Hippocampal formation (tissue), 2 donors: ENCODE results near the gene PLEKHA7.
"Not testable (repeated sequence)": the region's sequence is repeated elsewhere in the genome, so short reads cannot be mapped to it uniquely, and the experiment has no call there.

ENCODE experiments used
- DNase-seq, 2 donors: peaks; one replicate each; lab custom pipeline; 2025; lab: John Stamatoyannopoulos, UW

The PLEKHA7 gene

DNA sequence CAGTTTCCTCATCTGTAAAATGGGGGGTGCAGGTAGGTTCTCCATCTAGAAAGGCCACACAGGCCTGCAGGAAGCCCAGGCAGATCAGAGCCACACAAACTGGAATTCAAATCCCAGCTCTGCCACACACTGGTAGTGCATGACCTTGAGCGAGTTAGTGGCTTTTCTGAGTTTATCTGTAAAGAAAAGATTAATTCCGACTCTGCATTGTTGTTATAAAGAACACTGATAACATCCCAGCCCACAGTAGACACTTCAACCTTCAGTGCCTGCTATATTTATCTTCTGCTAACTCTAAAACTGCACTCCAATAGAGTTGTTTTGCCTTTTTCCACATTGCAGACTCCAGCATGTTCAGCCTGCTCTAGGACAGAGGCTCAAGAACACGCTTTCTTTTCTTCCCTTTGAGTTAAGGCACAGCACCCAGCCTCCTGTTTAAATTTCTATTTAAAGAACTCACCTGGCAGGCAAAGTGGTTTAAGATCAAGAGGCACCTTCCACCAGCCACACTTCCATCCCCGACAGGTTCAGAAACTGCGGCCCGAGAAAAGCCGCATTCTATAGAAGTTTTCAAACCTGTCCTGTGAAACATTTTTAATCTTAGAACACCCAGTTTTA, 133.9 kb downstream of the PLEKHA7 start:
- DNase-seq = no peak

GRCh38 chr11:16879690-16880089, 134.5 kb downstream of the PLEKHA7 start:
- DNase-seq = no peak

- DNase-seq = no peak
Measured at GRCh38 chr11:16876837-16877236, 137.4 kb downstream of the PLEKHA7 start.

DNA sequence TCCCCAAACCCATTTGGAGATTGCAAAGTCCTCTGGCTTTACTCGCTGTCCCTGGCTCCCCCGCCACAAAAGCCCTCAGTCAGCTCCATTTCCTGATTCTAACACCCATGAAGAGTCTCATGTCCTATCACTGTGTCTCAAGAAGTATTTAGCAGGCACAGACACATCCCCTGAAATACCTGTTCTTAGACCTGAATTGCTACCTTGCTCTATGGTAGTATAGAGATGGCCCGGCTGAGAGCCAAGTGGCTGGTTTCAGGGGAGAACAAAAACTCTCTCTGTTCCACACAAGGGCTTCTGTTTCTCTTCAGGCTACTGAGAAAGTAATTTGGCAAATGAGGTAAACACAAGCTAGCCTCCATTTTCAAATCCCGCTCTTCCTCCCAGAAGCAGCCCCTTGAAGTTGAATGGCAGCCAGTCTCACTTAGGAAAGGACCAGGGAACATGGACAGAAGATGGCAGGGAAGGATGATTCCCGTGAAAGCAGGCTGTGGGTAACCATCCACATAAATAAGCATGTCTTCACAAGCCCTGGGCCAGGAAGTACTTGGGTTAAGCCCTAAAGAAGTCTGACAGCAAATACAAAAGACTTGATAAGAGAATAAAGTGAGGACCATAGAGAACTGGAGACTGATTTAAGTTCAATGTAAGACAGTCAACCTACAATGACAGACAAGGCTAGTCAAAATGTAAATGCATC, 138.0 kb downstream of the PLEKHA7 start:
- DNase-seq = no peak

DNA sequence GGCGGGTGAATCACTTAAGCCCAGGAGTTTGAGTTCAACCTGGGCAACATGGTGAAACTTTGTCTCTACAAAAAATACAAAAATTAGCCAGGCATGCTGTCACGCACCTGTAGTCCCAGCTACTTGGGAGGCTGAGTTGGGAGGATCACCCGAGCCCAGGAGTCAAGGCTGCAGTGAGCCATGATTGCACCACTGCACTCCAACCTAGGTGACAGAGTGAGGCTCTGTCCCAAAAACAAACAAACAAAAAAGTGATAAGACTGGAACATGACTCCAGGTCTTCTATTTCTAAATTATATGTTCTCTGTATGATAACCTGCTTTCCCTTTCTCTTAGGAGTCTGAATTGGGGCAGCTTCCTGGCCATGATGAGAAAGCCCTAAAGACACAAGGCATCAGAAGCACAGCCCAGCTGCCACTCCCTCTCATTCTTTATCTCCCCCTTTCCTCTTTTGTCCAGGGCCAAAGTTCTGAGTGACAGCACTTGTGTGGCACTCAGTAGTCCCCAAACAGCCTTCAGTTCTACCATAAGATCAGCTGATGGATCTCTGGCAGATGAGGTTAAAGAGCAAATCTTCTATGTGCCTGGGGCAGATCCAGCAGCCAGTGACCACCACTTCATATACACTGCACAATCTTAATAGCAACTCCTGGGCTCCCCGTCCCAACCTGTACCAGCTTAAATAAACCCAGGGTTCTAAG, 139.8 kb downstream of the PLEKHA7 start:
- DNase-seq = no peak

- DNase-seq = no peak
Measured at GRCh38 chr11:16873289-16873688, 140.9 kb downstream of the PLEKHA7 start.

DNA sequence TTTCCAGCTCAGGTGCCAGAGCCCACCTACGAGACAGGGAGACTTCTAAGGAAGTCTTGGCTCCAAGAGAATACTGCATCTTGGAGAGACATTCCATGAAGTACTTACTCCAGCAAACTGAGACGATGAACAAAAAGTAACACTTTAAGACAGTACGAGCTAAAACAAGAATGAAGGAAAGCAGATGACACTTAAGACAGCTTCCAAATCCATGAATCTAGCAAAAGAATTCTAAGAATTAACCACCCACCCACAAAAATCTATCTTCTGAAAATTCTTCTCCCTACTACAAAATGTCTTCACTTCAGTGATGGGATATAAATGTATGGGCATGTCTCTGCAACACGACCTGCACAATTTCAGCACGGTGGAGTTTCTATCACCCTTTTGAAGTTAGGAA, 142.8 kb downstream of the PLEKHA7 start:
- peak in 1 of 2 donors; percentile 17 for DNase-seq

DNA sequence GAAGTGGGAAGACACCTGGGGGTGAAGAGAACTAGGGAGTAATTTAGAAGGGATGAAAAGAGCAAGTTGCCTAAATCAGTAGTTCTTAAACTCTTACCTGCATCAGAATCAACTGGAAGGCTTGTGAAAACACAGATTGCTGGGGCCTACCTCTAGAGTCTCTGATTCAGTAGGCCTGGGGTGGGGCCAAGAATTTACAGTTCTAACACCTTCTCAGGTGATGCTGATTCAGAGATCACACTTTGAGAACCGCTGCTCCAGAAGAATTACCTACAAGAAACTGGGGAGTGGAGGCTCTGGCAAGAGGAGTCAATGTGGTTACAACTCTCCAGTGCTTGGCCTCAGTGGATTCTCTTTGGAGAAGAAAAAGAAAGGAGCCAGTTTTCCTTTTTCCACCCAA, 147.1 kb downstream of the PLEKHA7 start:
- DNase-seq = no peak

DNA sequence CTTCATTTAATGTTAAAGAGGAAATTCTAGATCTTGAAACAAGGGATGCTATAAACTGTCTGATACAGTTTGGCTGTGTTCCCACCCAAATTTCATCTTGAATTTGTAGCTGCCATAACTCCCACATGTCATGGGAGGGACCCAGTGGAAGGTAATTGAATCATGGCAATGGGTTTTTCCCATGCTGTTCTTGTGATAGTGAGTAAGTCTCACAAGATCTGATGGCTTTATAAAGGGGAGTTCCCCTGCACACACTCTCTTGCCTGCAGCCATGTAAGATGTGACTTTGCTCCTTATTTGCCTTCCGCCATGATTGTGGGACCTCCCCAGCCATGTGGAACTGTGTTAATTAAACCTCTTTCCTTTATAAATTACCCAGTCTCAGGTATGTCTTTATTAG, 149.8 kb downstream of the PLEKHA7 start:
- not testable (repeated sequence) for DNase-seq

DNA sequence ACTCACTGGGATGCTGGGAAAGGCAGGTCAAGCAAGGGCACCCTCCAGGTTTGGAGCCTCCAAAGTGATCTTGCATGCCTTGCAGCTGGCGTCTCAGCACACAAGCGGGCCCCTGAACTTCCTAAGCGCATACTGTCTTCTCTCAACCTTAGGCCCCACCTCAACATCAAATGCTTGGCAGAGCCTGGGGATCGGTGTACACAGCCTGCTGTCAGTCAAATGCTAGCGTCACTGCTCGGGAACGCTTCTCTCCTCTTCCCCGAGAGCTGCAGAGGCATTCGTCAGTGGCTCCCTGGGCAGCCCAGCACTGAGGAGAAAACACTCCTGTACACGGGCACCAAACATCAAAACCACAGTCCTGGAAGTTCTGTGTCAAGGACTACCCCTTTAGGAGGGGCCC, 150.8 kb downstream of the PLEKHA7 start:
- no peak for DNase-seq

DNA sequence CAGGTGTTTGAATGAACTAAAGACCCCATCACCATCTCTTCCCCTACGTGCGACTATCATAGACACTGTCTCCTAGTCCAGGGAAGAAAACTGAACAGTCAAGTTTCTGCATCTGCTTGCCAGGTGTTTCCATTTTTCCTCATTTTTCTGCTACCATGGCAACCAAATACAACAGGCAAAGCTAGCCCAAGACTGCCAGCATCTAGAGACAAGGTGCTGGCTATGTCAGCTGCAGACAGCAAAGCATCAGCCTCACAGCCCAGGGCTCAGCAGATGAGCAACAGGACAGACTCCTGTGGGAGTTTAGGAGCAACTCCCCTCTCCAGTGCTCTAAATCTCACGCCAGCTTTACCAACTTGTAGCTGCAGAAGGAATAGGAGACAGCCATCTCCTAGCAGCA, 151.5 kb downstream of the PLEKHA7 start:
- DNase-seq = no peak

DNA sequence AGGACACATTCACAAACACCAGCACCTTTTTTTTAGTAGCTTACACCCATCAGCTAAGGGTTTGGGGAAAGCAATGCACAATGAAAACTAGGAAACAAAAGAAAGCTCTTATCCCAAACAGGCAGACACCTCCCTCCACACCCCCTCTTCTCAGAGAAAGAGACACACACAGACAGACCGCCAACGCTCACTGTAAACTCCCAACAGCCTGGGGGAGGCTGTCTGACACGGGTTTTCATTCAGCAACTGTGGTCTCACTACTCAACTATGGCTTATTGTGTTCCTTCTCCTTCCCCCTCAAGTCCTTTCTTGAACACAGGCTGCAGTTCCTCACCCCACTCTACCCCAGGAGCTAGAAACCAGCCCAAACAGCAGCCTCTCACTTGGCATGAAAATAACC, 152.4 kb downstream of the PLEKHA7 start:
- no peak for DNase-seq

DNA sequence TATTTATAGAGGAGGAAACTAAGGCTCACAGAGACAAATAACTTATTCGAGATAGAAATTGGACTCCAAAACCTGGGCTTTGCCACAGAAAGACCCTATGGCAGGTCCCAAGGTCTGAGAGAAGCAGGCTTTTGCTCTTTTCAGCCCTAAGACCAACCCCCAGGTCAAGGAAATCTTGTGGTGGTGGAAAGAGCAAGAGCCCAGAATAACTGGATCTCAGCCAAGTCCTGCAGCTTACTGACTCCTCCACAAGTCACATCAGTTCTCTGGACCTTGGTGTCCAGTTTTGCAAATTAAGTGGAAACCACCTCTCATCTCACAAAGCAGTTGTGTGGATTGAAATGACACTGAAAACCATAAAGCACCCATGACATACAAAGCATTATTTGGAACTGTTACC, 153.6 kb downstream of the PLEKHA7 start:
- DNase-seq = no peak

GRCh38 chr11:16859651-16860050, 154.6 kb downstream of the PLEKHA7 start:
- no peak for DNase-seq

- DNase-seq = no peak
Measured at GRCh38 chr11:16857186-16857585, 157.0 kb downstream of the PLEKHA7 start.

- no peak for DNase-seq
Measured at GRCh38 chr11:16856022-16856471, 158.2 kb downstream of the PLEKHA7 start.

DNA sequence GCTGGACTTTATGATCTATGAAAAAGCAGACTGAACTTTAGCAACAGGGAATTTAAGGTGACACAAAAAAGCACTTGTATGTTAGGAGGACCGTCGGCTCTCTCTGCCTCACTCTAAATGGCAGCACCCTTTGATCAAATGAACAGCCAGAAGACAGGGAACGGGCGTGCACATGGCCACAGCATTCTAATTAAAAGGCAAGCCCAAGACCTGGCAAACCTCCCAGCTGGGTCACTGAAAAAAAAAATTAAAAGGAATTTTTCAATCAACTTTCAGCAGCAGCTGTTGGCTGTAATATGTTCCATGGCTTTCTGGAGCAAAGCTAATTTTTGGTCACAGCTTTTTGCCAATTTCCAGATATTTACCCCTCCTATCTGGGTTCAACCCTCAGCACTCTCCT, 159.2 kb downstream of the PLEKHA7 start:
- DNase-seq = no peak

GRCh38 chr11:16853859-16854258, 160.4 kb downstream of the PLEKHA7 start:
- DNase-seq = no peak

DNA sequence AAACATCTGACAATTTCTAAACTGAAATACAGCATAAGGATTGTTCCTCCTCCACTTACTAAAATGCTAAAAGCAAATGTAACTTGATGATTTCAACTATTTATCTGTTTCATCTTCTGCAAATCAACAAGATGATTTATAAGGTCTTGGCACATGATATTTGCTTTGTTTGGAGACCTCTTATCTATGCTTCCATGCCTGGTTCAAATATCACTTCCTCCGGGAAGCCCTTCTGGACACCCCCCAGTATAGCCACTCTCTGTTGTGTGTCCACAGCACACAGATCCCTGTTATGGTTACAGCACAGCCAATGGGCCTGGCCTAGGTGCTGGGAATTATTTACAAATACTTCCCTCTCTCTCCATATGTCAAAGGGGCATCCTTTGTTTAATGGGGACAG, 160.9 kb downstream of the PLEKHA7 start:
- no peak for DNase-seq

- no peak for DNase-seq
Measured at GRCh38 chr11:16846305-16846704, 167.9 kb downstream of the PLEKHA7 start.

DNA sequence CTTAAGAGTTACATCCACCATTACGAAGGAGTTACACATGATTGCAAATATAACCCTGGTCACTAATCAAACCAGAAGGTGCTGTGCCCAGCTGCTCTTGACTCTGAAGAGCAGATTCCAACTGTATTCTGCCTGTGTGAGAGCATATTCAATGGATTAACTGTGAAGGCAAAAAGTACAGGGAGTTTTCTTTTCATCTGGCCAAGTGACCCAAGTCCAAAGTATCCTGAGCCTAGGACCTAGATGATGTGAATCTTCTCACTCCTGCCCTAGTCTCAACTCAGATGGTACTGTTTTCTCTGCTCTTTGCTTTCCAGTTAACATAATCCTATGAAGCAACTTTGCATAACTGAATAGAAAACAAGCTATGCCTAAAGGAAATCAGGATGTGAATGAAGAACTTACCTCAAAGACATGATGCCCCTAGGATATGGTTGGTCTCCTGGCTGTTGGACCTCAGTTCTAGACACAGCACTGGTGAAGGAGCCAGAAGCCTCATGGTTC, 169.9 kb downstream of the PLEKHA7 start:
- no peak for DNase-seq

DNA sequence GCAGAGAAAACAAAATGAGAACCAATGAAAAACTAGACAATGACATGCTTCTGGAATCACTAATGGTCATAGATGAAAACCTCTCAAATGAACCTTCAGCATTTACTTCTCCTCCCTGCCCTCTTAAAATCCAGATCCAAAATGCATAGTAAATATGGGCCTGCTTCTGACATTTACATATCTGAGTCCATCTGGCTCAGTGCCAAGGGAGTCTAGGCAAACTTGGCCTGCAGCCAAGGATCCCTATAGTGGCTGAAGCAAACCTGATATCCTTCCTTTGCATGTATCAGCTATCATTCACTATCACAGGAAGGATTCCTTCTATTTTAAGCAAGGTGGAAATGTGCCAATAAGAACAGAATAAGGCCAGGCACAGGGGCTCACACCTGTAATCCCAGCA, 170.9 kb downstream of the PLEKHA7 start:
- DNase-seq = no peak

DNA sequence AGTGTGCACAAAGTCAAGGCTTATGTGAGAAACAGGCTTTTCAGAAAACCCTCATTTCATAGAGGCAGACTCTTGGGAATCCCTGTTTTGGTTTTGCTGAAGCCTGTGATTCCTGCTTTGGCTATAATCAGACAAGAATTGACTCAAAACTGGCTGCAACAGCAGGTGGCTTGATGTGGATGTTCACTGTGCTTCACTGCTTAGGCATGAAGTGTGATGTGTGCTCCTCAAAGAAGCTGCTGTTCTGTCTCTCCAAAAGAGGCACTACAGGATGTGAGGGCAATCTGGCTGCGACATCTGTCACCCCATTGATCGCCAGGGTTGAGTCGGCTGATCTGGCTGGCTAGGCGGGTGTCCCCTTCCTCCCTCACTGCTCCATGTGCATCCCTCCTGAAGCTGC, 172.2 kb downstream of the PLEKHA7 start:
- no peak for DNase-seq
